Stimulated activated CD4-positive, alpha-beta T cell treated with anti-CD3 and anti-CD28 coated beads, Interleukin-2, amount 100 ng/mL, for 4 hours (primary cell): ENCODE results near the gene SPTSSB.

Source experiments
- DNase-seq: peaks from one replicate; pipeline ENCODE4 v3.0.0-alpha.2; 2020; ENCODE audit warnings: low read depth

Gene SPTSSB

DNA sequence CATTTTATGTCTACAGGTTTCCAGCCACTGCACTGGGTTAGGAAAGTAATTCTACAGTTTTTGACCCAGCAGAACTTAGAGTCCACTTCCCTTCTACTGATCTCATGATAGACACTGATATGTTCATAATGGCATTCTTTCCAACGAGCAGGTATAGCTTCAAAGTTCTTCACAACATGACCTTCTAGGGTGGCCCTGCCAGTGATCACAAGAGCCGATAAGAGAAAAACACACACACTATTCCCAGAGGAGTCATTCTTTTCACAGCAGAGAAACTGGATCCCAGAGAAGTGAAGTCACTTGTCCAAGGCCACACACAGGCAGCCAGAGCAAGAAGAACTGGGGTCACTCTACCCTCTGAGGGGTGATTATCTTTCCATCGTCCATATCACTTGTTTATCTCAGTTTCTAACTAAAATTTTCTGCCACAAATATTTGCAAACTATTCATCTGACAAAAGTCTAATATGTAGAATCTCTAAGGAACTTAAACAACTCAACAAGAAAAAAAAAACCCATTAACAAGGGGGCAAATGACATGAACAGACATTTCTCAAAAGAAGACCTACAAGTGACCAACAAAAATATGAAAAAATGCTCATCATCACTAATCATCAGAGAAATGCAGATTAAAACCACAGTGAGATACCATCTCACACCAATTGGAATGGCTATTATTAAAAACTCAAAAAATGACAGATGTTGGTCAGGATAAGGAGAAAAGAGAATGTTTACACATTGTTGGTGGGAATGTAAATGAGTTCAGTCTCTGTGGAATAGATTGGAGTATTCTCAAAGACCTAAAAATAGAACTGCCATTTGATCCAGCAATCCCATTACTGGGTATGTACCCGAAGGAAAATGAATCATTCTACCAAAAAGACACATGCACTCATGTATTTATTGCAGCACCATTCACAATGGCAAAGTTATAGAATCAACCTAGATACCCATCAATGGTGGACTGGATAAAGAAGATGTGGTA, 31.5 kb downstream of the SPTSSB start:
- no peak for DNase-seq

DNA sequence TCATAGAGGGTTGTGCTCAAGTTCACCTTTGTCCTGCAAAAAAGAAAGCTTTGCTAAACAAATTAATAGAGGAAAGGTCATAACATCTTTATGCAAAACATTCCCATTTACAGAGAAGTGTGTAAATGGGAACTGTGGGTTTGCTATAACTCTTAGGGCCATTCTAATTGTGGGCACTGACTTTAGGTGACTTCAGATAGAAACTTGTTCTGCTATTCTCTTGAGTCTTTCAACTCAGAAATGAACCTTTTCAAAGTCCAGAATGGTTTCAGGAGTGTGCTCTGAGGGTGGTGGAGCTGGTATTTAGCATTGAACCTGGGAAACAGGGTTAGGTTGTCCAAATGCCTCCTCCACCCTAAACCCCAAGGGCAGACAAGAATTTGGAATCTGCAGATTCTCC, 34.0 kb downstream of the SPTSSB start:
- no peak for DNase-seq

DNA sequence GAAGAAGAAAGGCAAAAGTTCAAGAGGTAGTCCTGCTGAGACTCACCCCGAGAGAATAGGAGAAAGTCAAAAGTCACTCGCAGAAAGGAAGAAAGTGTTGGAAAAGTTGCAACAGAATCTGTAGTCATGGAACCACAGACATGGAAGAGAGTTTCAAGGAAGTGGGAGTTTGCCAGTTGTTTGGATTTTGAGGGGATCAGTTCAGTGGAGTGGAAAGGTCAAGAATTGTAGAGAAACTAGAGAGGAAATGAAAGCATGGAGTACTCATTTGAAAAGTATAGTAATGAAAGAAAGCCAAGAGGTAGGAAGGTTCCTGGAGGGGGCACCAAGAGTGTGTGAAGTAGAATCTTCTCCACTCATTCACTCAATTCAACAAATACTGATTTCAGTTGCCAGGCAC, 34.7 kb downstream of the SPTSSB start:
- no peak for DNase-seq

DNA sequence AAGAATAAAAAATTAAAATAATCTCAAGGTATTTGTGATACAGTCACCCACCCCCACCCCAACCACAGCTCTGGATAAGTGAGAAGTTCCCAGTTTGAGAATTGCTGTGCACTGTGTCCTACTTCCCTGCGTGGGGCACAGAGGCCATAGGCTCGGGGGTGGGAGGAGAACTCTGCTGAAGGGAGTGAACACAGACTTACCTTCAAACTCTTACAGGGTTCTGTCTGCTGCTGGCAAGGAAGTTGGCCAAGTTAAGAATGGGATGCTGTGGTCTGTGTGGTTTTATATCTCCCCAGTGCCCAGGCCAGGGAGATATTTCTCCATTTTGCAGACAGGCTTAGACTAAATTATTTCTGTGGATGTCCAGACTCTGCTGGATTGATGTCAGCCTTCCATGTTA, 37.6 kb downstream of the SPTSSB start:
- no peak for DNase-seq

DNA sequence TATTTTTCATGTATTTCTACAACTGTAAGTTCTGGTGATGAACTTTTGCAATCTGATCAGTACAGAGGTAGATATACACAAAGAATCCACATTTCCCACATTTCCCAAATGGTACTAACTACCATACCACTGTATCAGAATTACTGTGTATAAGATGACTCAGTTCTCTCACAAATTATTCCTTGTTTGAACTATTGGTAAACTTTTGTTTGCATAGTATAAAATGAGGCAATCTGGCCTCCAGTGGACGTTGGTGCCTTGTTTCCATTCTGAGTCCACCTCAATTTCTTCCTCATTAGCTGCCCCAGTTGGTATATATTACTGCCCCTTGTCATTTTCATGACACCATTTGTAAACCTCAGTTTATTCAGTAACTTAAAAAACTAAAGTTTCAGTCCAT, 38.5 kb downstream of the SPTSSB start:
- no peak for DNase-seq

DNA sequence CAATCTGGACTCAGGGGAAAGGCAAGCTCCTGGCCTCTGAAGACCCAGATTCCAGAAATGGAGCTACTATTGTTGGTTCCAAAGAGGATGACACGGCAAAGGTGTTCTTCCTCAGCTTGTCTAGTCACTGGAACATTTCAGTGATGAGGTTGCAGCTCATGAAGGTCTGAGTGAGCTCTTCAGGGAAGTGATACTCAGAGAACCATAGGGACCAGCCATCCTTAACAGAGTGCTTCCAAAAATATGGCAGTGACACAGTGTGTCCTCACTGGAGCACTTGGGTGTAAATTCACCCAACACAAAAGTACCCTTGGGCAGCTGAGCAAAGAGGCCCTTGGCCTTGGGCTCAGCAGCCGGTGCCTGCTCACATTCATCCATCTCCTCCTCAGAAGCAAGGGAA, 46.3 kb downstream of the SPTSSB start:
- no peak for DNase-seq

DNA sequence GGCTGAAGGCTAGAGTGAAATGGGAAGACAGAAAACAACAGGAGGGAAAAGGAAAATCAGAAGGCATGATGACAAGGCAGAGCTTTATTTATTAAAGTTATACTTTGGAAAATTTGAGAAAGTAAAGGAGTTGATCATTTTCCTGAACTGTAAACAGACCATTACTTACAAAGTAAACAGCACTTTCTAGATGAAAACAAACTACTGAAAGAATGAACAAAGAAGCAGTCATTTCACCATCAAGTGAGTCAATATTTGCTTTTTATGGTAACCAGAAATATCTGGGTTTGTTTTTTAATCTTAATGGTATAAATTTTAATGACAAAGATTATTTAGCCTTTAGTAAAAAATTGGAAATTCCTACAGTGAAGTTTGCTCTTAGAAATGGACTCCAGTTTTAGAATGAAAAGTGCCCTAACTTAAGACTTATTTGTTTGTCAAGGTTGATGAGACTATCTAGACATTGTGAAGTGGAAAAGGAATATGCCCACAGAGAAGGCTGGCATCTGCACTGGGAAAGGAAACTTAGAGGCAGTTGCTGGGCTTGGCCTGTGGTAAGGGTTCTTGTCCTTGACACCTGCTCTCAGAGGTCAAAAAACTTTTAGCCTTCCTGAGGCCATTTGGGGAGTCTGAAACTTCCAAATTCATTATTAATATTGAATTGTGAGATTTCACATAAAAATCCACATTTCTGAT, 47.2 kb downstream of the SPTSSB start:
- DNase-seq: no peak

DNA sequence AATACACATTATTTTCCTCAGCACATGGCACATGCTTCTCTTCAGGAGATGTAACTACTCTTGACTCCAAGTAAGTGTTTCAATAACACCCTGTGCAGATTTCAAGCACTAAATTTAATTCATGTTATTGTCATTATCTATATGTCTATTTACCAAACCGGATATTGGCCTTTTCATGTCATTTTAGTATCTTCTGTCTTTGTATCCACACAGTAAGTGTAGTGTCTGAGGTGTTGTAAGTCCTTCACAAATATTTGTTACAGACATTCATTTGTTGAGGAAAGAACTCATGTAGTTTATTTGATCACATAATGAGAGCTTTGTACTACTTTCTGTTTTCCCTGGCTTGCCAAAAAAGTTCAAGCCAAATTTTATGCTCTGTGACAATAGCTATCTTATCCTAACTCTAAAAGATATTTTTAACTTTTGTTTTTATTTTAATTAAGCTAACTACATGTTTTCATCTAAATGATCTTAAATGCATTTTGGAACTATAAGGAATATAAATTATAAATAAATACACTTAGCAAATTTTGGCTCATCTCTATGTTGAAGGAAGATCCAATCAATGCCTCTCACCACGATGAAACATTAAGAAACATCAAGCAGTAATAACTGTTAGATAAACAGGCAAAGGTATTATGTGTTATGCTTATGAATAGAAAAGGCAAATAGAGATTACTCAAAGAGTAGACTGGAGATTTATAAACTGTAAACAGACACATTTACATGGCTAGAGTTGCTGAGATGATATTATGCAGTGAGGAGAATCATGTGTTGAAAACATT, 48.3 kb downstream of the SPTSSB start:
- DNase-seq: no peak

DNA sequence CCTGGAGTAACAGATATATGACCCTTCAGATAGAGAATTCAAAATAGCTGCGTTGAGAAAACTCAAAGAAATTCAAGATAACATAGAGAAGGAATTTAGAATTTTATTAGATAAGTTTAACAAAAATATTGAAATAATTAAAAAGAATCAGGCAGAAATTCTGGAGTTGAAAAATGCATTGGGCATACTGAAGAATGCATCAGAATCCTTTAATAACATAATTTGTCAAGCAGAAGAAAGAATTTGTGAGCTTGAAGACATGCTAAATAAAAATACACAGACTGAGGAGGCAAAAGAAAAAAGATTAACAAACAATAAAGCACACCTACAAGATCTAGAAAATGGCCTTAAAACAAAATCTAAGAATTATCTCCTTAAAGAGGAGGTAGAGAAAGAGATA, 50.5 kb downstream of the SPTSSB start:
- no peak for DNase-seq

DNA sequence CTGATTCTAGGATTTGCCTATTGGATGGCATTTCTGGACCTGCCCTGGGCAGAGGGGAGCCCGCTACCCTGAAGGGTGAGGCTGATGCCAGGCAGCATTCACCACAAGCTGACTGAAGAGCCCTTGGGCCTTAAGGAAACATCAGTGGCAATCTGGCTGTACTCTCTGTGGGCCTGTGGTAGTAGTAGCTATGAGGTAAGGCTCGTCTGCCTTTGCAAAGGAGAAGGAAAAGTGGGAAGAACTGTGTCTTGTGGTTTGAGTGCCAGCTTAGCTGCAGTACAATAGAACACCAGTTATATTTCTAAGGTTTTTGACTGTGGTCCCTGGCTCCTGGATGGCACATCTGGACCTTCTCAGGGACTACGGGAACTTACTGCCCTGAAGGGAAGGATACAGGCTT, 51.5 kb downstream of the SPTSSB start:
- no peak for DNase-seq

DNA sequence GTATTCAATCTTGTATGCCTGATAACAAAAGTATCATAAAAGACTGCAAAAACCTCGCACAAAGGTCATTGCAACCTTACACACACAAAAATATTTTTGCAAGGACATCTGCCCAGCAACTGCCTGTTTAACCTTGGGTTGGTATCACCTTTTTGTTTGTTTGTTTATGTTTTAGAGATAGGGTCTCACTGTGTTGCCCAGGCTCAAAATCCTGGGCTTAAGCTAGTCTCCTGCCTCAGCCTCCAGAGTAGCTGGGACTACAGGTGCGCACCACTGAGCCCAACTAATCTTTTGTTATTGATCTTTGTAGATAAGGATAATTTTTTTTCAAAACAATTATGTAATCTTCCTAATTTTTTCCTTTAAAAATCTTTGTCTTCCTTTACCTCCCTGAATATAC, 54.2 kb downstream of the SPTSSB start:
- DNase-seq: no peak

DNA sequence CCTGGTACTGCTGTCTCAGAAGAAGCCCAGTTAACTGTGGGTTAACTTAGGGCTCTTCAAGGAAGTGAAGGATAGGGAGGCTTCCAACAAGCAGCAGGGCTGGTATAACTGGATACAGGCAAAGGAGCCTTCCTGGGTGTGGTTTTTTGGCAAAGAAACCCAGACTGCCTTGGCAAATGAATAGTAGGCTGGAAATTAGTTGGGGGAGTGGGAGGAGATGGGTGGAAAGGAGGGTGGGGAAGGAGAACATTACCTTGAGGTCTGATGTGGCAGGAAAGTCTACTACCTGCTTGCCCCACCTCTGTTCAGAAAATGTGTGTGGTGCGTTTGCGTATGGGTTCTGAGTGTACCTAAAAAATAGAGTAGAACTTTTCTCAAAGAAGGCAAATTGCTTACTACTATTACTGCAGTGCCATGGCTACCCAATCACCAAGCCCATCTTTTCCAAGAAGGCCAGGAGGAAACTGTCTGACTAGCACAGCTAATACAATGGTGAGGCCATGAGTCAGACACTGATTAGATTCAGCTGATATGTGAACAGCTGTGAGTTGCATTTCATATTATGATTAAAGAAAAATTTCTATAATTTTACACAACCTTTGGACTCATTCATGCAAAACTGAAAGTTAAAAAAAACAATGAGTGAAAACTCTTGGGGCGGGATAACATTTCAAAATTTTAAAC, 55.2 kb downstream of the SPTSSB start:
- DNase-seq: no peak

DNA sequence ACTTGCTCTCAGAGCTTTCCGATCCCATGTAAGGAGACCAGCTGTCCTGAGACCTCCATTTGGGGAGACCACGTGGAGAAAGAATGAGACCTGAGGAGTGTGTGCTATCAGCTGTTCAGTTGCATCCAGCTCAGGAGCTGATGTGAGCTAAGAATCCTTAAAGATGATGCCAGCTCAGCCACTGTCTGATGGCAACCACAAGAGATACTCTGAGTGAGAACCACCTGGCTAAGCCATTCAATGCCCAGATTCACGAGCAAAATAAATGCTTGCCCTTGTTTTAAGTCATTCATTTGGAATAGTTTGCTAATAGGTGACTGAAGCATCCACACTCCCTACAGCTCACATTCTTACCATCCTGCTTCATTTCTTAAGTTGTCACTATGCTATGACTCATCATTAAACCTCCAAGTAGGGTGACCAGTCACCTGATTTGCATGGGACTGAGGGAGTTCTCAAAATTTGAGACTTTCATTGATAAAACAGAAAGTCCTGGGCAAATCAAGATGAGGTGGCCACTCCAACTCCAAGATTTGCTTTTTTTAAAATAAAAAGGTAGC, 56.4 kb downstream of the SPTSSB start:
- DNase-seq: no peak

DNA sequence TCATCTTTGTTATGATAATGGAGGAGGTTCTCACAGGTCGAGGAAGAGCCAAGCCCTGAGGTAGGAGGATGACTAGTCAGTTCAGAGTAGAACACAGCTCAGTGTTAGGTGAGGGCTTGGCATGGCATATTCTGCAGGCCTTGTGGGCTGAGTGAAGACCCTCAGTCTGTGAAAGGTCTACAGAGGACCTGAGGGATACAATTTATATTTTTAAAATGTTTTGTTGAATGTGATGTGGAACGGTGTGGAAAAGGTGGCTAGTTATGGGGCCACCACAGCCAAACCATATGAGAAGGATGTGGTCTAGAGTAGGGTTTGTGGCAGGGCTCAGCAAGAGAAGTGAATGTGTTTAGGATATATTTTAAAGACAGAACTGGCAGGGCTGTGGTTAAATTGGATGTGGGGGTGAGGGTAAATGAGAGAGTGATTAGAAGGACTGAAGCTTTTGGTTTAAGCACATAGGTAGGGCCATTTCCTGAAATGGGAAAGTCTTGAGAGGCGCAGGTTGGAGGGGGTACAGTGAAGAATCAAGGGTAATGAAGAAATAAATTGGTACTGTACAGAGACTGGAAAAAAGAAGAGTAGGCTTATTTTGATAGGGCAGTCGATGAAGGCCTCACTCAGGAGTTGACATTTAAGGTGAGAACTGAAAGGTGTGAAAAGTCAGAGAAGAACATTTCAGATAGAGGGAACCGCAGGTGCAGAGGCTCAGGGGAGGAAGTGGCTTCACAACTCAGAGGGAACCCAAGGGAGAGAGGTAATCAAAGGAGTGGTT, 60.5 kb downstream of the SPTSSB start:
- no peak for DNase-seq

DNA sequence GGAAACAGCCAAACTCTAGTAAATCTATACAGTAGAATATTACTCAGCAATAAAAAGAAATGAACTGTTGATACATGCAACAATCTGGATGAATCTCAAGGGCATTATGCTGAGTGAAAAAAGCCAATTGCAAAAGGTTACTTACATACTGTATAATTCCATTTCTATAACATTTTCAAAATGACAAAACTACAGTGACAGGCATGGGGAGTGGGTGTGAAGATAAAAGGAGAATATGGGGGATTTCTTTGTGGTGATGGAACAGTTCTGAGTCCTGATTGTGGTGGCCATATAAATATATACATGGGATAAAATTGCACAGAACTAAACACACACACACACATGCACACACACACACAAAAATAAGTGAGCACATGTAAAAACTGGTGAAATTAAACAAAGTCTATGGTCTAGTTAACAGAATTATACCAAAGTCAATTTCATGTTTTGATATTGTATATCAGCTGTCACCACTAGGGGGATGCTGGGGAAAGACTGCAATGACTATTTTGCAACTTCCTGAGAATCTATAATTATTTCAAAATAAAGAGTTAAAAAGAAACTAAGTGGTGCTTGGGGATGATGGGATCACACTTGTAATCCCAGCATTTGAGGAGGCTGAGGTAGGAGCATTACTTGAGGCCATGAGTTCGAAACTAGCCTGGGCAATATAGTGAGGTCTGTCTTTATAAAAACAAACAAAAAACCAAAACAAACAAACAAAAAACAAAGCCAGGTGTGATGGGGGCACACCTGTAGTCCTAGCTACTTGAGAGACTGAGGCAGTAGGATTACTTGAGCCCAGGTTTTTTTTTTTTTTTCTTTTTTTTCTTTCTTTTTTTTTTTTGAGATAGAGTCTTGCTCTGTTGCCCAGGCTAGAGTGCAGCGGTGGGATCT, 66.0 kb downstream of the SPTSSB start:
- no peak for DNase-seq

DNA sequence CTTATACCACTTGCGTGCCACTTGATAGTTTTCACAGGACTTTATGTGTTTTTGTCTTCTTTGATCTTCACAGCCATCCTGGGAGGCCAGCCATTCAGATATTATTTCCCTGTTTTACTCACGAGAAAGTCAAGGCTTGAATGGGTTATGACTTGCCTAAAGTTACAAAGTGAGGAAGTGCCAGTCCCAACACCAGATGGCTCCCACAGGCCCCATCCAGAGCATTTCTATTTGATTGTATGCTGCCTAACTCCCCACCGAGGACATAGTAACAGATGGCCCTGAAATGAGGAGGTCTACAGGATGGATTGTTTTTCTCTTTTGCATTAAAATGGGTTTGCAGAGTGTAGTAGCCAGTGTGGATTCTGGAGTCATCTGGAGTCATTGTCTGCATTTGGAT, 74.5 kb downstream of the SPTSSB start:
- DNase-seq: no peak

DNA sequence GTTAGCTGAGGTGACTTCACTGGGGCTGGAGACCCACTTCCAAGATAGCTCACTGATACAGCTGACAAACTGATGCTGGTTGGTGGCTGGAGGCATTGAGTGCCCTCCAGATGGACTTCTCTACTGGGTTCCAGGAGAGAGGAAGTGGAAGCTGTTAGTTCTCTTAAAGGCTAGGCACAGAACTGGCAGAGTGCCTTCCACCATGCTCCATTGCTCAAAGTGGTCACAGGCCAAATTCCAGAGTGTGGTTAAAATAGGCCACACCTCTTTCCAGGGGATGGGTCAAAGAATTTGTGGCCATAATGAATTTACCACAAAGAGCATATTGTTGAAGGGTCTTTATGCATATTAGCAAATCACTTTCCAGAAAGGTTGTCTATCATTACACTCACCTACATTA, 76.0 kb downstream of the SPTSSB start:
- no peak for DNase-seq
